GM21737 (cell line): ENCODE measurements around the gene DLGAP4.

Experiments used
- ATAC-seq: cut with Tn5 transposase; IDR thresholded peaks from one replicate; pipeline ENCODE4 v1.9.1; 2021; ENCODE audit warnings: mild to moderate bottlenecking, moderate library complexity; ENCODE audit not compliant: unreplicated experiment

Gene DLGAP4

DNA sequence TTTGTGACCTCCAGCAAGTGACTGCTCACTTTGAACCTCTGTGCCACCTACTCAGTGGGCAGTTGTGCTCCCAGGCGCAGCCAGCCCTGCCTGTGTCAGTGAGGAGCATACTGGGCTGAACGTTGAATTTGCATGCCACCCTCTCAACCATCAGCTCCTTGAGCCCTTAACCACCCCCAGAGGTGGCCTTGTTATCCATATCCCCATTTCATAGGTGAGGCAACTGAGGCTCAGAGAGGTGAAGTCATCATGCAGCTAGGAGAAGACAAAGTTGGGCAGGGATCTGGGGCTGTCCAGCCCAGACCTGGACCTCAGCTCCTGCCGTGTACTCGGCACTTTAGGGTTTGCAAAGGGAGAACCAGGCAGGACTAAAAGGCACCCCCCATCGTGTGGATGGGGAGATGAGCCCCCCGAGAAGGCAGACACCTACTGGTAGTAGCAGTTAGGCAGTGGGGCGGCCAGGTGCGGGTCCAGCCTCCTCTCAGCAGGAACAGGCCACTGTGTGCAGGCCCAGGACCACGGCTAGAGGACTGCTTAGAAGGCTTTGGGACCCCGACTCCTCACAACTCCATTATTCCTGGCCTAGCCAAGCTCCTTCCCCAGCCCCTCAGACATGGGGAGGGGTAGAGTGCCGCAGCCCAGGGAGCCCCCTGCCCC, 134.4 kb downstream of the DLGAP4 start:
- no peak for ATAC-seq

DNA sequence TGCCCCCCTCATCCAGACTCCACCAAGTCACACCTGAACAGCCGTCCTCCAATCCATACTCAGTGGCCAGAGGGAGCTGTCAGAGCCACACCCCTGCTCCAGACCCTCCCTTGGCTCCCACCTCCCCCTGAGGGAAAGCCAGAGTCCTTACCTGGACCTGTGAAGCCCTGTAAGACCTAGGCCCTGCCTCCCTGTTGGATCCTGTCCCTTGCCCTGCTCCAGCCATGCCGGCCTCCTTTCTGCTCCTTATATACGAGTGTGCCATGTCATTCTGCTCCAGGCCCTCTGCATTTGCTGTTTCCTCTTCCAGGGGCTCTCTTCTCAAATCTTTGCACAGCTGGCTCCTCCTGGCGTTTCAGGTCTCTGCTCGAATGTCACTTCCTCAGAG, 134.9 kb downstream of the DLGAP4 start:
- no peak for ATAC-seq

- ATAC-seq: no peak
These were observed 135.3 kb downstream of the DLGAP4 start for GRCh38 chr20:36441416-36441815.

- no peak for ATAC-seq
These were observed 139.7 kb downstream of the DLGAP4 start for GRCh38 chr20:36445847-36446246.

GRCh38 chr20:36446557-36446956, 140.4 kb downstream of the DLGAP4 start:
- no peak for ATAC-seq

- ATAC-seq: no peak
These were observed 141.0 kb downstream of the DLGAP4 start for GRCh38 chr20:36447101-36447500.

DNA sequence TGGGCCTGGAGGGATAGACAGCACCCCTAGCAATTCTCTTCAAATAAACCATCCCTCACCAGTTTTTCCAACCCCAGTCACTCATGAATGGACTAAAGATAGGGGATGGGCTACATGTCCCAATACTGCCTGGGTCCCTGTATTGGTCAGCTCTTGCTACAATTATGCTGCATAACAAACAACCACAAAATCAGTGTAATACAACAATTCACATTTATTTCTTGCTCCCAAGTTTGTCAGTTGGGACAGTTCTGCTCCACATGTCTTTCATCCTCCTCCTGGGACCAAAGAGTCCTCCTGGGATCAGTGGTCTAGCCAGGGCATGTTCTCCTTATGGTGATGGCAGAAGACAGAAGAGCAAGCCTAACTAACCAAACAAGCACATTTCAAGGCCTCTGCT, 143.5 kb downstream of the DLGAP4 start:
- ATAC-seq: no peak

GRCh38 chr20:36454332-36454697, 148.2 kb downstream of the DLGAP4 start:
- ATAC-seq: no peak

- ATAC-seq: no peak
These were observed 148.7 kb downstream of the DLGAP4 start for GRCh38 chr20:36454698-36455427.

DNA sequence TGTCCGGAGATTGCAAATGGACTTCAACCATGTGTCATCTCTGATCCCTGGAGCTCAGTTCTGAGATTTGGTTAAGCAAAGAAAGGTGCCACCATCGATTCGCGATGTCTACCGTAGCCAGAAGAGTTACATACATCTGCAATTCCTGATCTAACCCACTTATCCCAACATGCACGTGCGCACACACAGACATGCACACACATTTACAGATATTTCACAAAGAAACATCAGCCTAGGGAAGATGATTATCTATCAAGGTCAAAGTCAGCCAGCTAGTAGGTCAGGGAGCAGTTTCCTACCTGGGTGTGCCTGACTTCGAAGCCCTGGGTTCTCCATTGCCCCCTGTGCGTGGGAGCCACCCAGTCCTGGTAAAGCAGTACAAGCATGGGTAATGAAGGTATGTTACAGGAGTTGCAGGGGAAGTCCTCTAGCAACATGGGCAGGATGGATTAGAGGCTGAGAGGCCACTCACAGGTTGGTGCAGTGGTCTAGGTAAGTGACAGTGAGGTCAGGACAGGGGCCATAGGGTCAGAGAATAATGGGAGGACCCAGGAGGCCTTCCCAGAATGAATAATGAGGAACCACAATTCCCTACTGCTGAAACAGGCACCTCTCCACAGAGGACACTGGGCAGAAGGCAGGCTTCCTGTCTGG, 150.0 kb downstream of the DLGAP4 start:
- no peak for ATAC-seq

DNA sequence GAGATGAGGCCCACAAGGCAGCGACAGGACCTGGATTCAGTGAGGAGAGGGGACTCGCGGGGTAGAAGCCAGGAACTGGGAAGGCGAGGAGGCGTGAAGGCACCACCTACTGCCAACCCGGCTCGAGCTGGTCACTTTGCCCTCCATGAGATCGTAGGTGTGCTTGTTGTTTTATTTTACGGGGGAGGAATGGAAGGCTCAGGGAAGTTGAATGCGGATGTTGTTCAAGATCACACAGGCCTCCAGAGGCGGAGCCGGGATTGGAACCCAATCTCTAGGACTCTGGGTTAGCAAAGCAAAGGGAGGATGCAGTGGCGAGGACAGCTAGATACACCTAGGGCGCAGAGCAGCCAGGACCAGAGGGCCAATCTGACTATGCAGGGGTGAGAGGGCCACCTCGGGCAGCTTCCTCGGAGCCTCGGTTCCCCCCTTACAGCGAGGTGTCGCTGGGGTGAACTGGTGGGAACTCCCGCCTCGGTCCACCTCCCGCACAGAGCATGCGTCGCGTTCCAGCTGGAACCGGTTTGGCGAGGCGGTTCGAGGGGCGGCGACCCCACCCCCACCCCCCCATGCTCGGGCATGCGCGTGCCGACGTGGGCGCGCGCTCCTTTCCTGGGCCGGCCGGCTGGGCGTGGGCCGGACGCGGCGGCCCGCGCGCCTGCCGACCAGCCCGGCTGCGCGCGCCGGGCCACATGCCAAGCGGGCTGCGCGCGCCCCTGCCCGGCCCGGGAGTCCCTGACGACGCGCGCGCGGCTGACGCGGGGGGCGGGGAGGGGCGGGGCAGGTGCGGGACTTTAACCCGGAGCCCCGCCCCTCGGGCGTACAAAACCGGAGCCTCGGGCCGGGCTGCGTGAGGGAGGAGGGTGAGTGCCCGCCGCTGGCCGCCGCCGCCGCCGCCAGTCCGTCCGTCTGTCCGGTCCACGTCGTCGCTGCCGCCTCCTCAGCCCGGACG, 154.8 kb downstream of the DLGAP4 start:
- peak; percentile 55 for ATAC-seq

DNA sequence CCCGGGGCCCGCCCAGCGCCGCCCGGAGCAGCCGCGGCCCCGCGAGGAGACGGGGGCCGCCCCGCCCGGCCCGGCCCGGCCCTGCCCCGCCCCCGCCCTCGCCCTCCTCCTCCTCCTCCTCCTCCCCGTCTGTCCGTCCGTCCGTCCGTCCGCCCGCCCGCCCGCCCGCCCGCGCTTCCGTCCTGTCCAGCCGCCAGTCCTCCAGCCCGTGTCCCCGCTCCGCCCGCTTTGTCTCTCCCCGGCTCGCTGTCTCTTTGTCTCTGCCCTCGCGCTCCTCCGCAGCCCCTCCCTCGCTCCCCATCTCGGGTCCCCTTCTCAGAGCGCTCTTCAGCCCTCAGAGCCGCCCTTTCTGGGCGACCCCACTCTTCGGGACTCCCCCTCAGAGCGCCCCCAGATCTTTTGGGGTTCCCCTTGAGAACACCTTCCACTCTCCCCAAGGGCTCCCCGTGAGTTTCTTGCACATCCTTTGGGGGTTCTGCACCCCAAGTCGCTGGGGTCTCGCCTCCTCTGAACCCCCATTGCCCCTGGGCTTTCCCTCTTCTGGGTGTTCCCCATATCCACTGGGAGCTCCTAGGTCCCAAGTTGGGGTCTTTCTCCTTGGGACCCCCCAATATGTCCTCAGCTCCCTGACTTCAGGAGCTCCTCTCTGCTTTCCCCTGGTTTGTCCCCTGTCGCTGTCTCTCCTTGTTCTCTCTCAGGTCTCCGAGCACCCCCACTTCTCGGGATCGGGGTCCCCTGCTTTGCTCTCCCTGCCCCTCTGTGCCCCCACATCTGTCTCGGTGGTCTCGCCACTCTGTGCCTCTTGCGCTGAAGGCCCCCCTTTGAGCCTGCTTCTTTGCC, 155.7 kb downstream of the DLGAP4 start:
- ATAC-seq: no peak

DNA sequence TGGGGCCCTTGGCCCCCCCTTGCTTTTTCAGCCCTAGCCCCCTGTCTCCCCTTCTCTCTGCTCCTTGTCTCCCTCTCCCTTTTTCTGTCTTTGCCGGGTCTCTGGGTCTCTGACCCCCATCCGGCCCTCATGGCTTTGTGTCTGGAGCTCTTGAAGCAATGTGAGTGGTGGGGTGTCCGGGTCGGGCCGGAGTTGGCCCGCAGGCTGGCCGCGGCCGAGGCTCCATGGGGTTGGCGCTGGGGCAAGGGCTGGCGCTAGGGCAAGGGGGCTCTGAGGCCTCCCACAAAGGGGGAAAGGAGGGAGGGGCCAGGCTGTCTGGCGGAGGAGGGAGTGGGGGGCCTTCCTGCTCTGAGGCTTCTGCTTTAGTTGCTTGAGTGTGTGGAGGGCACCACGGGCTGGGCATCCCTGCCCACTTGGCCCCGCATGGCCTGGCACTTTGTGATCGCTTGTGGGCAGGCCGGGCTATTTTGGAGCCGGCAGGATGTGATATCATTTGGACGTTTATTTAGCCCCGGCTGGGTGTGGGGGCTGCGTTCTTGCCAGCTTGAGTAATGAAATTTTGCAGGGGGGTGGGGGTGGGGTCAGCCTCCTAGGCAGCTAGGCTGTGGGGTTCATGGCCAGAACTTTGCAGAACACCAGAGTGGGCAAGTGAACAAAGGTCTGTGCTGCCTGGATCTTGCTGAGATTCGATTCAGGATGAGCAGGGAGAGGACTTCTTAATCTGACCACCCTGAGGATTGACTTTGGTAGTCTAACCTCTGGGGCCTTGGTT, 156.5 kb downstream of the DLGAP4 start:
- ATAC-seq: no peak

- ATAC-seq: no peak
These were observed 157.3 kb downstream of the DLGAP4 start for GRCh38 chr20:36463212-36464061.

- no peak for ATAC-seq
These were observed 159.3 kb downstream of the DLGAP4 start for GRCh38 chr20:36465109-36466080.

DNA sequence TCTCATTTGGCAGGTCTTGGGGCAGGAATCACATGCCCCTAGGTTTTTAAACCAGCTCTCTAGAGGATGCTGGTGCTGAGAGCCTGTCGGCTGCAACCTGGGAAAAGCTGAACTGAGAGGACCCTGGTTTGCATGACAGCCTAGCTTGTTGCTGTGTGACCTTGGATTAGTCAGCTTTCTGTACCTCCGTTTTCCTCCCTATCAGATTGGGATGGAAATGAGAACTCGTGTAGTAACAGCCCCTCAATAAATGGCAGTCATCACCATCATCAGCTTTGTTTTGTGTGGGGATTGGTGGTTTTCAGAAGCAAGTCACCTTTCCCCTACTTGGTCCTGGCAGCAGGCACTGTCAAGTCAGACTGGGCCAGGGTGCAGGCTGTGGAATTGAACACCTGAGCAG, 159.9 kb downstream of the DLGAP4 start:
- ATAC-seq: no peak
